ENCODE measurements around the gene KLHL30. TPM values are rescaled to one million over a fixed set of nuclear protein-coding genes. Genes with fewer than 3 reads are reported as not detected.

Gene KLHL30
- total RNA-seq, 1 donor from 2014 or later, result not detected

DNA sequence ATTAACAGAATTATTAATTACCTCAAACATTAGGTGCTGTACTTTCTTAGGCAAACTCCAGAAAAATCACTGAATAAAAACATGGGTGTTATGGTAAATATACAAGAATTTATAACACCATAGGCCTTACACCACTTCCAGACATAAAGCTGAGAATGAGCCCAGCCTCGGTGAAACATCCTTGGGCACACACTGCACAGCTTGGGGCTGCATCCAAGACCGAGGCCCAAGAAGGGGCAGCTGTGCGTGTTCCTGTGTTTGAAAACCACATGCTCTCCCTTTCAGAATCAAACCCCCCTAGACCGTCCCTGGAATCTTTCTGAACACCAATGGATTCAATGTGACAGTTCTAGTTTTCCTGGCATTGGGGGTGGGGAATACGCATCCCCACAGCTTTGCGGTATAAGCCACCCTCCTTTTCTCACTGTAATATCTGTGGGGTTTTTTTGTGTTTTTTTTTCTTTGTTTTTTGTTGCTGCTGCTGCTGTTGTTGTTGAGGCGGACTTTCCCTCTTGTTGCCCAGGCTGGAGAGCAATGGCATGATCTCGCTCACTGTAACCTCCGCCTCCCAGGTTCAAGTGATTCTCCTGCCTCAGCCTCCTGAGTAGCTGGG is 33.2 kb downstream of the KLHL30 start:
- ChIA-PET POLR2A (interaction anchor here (0.6 kb wide), 1 partner anchor 20 kb away, joined by 3 read pairs; no protein-coding TSS in a partner anchor), CTCF (no interaction called here)
- Mint-ChIP-seq H3K27ac (no peak overlapping the region), H3K9me3 (no peaks in the 10 kb centered on the region), H3K4me1 (no peaks in the 10 kb centered on the region), H3K36me3 (ENCODE audit: low read depth) (peaks cover 75% of the 10 kb centered on the region), H3K4me3 (no peak overlapping the region), H3K27me3 (no peaks in the 10 kb centered on the region)
- ATAC-seq (ENCODE audit: low read depth) (no peak), DNase-seq (no peak)
- intact Hi-C loops (cut with micrococcal nuclease), result no loop called here
- TF ChIP-seq, protein P1, sequence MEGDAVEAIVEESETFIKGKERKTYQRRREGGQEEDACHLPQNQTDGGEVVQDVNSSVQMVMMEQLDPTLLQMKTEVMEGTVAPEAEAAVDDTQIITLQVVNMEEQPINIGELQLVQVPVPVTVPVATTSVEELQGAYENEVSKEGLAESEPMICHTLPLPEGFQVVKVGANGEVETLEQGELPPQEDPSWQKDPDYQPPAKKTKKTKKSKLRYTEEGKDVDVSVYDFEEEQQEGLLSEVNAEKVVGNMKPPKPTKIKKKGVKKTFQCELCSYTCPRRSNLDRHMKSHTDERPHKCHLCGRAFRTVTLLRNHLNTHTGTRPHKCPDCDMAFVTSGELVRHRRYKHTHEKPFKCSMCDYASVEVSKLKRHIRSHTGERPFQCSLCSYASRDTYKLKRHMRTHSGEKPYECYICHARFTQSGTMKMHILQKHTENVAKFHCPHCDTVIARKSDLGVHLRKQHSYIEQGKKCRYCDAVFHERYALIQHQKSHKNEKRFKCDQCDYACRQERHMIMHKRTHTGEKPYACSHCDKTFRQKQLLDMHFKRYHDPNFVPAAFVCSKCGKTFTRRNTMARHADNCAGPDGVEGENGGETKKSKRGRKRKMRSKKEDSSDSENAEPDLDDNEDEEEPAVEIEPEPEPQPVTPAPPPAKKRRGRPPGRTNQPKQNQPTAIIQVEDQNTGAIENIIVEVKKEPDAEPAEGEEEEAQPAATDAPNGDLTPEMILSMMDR (IDR thresholded peaks at IDR 0.05), result no peak

DNA sequence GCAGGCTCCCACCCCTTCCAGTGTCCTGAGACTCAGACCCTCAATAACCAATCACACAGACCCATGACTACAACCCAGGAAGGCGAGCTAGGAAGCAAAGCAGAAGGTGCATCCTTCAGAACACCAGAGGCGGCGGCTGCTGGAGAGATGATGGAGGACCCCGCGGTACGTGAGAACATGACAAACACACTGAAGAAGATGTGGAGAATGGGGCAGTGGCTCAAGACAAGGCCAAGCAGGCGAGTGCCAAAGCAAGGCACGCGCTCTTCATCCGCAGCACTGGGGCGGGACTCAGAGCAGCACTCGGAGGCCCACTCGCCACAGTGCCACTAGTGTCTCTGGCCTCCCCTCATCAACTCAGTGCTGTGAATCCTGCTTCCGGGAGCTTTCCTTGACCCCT is 34.0 kb downstream of the KLHL30 start:
- H3K9me3 Mint-ChIP-seq, result no peaks in the 10 kb centered on the region
- H3K27me3 Mint-ChIP-seq, result no peaks in the 10 kb centered on the region
- DNase-seq (no peak), ATAC-seq (ENCODE audit: low read depth) (no peak)
- ChIA-PET POLR2A (no interaction called here), CTCF (no interaction called here)
- H3K27ac Mint-ChIP-seq, result no peak overlapping the region
- TF ChIP-seq, protein P1 (IDR thresholded peaks at IDR 0.05), result no peak
- intact Hi-C loops (cut with micrococcal nuclease), result no loop called here
- H3K4me1 Mint-ChIP-seq, result no peaks in the 10 kb centered on the region
- peaks cover 82% of the 10 kb centered on the region for H3K36me3 Mint-ChIP-seq (ENCODE audit: low read depth)
- no peak overlapping the region for H3K4me3 Mint-ChIP-seq

DNA sequence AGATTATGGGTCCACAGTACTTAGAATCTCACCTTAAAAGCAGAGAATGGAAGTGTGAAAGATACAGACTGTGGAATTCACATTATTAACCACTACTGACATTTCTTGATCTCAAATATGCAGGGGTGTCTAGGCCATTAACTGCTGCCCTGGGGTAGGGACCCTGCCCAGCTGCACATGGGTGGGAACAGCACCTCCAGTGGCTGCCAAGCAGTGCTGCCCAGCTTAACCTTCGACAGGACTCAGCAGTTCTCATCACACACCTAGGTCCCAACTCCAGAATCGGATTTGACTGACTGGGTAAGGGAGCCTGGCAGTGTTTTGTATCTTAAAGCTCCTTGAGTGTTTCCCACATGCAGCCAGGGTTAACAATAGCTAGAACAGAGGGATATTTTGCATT is 35.2 kb downstream of the KLHL30 start:
- intact Hi-C loops (cut with micrococcal nuclease), result no loop called here
- H3K36me3 Mint-ChIP-seq (ENCODE audit: low read depth), result peaks cover 83% of the 10 kb centered on the region
- no peak overlapping the region for H3K4me3 Mint-ChIP-seq
- TF ChIP-seq, protein P1 (IDR thresholded peaks at IDR 0.05), result no peak
- H3K27ac Mint-ChIP-seq, result no peak overlapping the region
- H3K4me1 Mint-ChIP-seq, result no peaks in the 10 kb centered on the region
- DNase-seq, result no peak
- H3K9me3 Mint-ChIP-seq, result no peaks in the 10 kb centered on the region
- CTCF ChIA-PET, result no interaction called here
- H3K27me3 Mint-ChIP-seq, result no peaks in the 10 kb centered on the region
- POLR2A ChIA-PET, result no interaction called here
- no peak for ATAC-seq (ENCODE audit: low read depth)

DNA sequence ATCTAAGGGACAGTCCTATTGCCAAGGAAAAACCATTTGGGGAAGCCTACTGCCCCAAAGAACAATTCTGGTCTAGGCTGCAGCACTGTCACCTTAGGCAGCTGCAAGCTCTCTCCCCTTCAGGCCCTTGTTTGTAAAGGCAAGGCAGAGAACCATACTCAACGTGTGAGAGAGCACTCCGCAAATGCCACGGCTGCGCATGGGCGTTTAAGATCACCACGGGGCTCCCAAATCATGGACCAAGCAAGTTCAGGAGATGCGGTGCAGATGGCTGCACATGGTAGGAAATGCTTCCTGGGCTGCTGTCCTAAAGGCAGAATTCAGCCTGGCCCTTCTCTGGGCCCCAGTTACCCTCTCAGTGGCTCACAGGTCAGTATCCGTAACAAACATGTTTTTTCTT is 35.8 kb downstream of the KLHL30 start:
- no peaks in the 10 kb centered on the region for H3K27me3 Mint-ChIP-seq
- no peak for ATAC-seq (ENCODE audit: low read depth)
- CTCF ChIA-PET, result no interaction called here

DNA sequence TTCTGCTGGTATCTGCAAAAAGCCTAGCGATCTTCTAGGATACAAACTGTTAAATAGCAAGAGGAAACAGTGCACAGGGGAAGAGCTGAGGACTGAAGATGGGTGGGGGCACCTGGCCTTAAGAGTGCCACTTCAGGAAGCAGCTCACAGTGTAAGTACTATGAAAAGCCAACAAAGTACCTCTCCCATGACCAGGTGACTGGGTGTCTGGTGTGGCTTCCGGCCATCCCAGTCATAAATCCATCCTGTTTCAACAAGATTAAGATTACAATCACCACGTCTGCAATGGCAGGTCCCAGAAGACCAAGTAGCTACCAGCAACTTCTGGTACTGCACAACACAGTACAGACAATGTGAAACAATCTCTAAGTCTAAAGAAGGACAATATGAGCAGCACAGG is 36.2 kb downstream of the KLHL30 start:
- H3K4me3 Mint-ChIP-seq, result no peak overlapping the region
- H3K9me3 Mint-ChIP-seq, result no peaks in the 10 kb centered on the region
- no peaks in the 10 kb centered on the region for H3K27me3 Mint-ChIP-seq
- ATAC-seq (ENCODE audit: low read depth) (no peak), DNase-seq (no peak)
- peaks cover 88% of the 10 kb centered on the region for H3K36me3 Mint-ChIP-seq (ENCODE audit: low read depth)
- CTCF ChIA-PET, result no interaction called here
- POLR2A ChIA-PET, result no interaction called here
- no peaks in the 10 kb centered on the region for H3K4me1 Mint-ChIP-seq
- intact Hi-C loops (cut with micrococcal nuclease), result no loop called here
- TF ChIP-seq, protein P1 (IDR thresholded peaks at IDR 0.05), result no peak
- no peak overlapping the region for H3K27ac Mint-ChIP-seq

More for the DNA sequence above, 35.8 kb downstream of the KLHL30 start:
- no peak overlapping the region for H3K4me3 Mint-ChIP-seq
- POLR2A ChIA-PET, result no interaction called here
- TF ChIP-seq, protein P1 (IDR thresholded peaks at IDR 0.05), result no peak
- H3K36me3 Mint-ChIP-seq (ENCODE audit: low read depth), result peaks cover 86% of the 10 kb centered on the region
- DNase-seq, result no peak
- H3K27ac Mint-ChIP-seq, result no peak overlapping the region
- no peaks in the 10 kb centered on the region for H3K4me1 Mint-ChIP-seq
- no peaks in the 10 kb centered on the region for H3K9me3 Mint-ChIP-seq
- intact Hi-C loops (cut with micrococcal nuclease), result no loop called here
